ENCODE measurements around the gene CFAP54.

The CFAP54 gene

DNA sequence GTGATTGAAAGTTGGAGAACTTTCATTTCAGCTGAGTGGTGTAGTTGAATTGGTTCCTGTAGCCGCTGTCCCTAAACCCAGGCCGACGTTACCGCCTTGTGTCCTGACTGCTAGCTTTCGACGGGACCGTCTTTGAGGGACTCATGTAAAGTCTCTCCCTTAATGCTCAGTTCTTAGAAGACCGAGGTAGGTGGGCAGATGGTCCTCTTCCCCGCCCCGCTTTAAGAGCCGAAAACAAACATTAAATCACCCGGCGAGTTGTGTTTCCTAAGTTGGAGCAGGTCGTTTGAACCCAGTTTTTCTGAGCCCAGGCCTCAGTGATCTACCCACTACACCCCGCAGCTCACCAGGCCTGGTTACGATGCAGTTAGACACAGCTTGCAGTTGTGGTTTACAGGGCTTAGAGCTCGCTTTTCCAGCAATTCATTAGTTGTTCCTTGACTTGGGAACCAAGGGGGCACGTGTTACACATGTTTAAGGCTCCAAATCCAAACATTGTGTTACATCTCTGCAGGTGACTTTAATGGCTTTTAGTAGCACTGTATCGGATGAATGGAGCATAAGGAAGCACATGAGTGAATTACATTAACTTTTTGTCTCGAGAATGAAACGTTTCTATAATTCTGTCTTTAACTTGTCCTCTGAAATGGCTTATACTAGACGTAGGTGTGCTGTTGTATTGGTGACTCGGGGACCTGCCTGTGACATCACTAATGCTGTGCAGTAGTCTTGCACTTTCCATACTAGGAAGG is 418.5 kb downstream of the CFAP54 start:
- H3K4me3 Mint-ChIP-seq = peak overlapping the region; percentile 91
- H3K27ac Mint-ChIP-seq = peak overlapping the region; percentile 91
- intact Hi-C loops (cut with micrococcal nuclease) = loop anchor here (10.0 kb wide), 1 partner anchor 1703 kb away; no protein-coding TSS in a partner anchor
- peaks cover 36% of the 10 kb centered on the region for H3K4me1 Mint-ChIP-seq (ENCODE audit: low read depth)
- peaks cover 8% of the 10 kb centered on the region for H3K27me3 Mint-ChIP-seq
- peaks cover 12% of the 10 kb centered on the region for H3K36me3 Mint-ChIP-seq (ENCODE audit: low read depth)
- H3K9me3 Mint-ChIP-seq = no peaks in the 10 kb centered on the region

DNA sequence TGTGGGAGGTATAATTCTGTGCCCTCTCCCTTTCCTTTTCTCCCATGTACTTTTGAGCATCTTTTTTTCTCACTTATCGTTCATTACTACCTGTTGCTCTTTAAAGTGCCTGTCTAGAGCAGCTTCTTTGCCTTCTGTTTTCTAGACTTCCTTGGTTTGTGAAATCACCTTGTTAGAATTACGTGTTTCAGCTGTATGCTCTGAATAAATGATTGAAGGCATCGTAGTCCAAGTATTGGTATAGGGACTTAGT is 419.0 kb downstream of the CFAP54 start:
- no peaks in the 10 kb centered on the region for H3K9me3 Mint-ChIP-seq
- H3K27me3 Mint-ChIP-seq = peaks cover 8% of the 10 kb centered on the region
- H3K27ac Mint-ChIP-seq = peak overlapping the region; percentile 91
- peaks cover 17% of the 10 kb centered on the region for H3K36me3 Mint-ChIP-seq (ENCODE audit: low read depth)
- H3K4me3 Mint-ChIP-seq = peak overlapping the region; percentile 43
- intact Hi-C loops (cut with micrococcal nuclease) = loop anchor here (10.0 kb wide), 1 partner anchor 1704 kb away; no protein-coding TSS in a partner anchor
- H3K4me1 Mint-ChIP-seq (ENCODE audit: low read depth) = peaks cover 36% of the 10 kb centered on the region

DNA sequence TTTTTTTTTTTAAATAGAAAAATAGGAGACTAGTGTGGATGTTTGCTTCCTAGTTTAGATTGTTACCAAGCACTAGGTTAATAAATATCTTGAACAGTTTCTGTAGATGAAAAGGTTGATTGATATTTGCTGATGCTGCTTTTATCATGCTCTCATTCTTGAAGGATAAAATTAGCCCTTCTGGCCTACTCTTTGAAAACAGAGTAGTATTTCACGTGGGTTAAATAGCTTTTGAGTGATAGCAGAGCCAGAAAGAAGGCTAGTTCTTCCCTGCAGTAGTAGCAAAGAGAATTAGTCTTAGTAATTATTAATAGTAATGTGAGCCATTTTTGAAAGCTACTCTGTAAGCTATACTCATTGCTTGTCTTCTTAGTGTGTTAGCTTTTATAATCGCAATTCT is 422.9 kb downstream of the CFAP54 start:
- intact Hi-C loops (cut with micrococcal nuclease) = no loop called here
- no peak overlapping the region for H3K4me3 Mint-ChIP-seq
- H3K9me3 Mint-ChIP-seq = no peaks in the 10 kb centered on the region
- H3K36me3 Mint-ChIP-seq (ENCODE audit: low read depth) = peaks cover 12% of the 10 kb centered on the region
- H3K4me1 Mint-ChIP-seq (ENCODE audit: low read depth) = peaks cover 26% of the 10 kb centered on the region
- H3K27me3 Mint-ChIP-seq = no peaks in the 10 kb centered on the region
- no peak overlapping the region for H3K27ac Mint-ChIP-seq

DNA sequence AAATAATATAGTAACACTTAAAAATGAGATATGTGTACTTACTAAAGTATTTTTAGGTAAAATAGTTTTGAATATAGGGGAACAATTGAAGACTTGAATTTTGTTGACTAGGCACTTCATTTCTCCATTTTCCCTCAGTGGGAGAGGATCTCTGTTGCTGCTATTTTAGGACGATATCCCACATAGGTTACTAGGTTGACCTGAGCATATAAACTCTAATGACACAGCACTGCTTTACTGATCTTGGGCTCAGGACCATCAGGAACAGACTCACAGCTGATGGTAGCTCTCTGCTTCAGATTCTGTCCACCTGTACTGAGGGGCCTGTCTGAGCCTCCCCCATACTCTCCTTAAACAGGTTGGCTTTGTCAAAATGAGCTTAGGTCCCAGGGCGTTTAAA is 423.6 kb downstream of the CFAP54 start:
- Mint-ChIP-seq H3K27me3 (no peaks in the 10 kb centered on the region), H3K4me1 (ENCODE audit: low read depth) (peaks cover 22% of the 10 kb centered on the region), H3K27ac (no peak overlapping the region), H3K9me3 (no peaks in the 10 kb centered on the region), H3K4me3 (no peak overlapping the region), H3K36me3 (ENCODE audit: low read depth) (peaks cover 7% of the 10 kb centered on the region)
- intact Hi-C loops (cut with micrococcal nuclease) = no loop called here

DNA sequence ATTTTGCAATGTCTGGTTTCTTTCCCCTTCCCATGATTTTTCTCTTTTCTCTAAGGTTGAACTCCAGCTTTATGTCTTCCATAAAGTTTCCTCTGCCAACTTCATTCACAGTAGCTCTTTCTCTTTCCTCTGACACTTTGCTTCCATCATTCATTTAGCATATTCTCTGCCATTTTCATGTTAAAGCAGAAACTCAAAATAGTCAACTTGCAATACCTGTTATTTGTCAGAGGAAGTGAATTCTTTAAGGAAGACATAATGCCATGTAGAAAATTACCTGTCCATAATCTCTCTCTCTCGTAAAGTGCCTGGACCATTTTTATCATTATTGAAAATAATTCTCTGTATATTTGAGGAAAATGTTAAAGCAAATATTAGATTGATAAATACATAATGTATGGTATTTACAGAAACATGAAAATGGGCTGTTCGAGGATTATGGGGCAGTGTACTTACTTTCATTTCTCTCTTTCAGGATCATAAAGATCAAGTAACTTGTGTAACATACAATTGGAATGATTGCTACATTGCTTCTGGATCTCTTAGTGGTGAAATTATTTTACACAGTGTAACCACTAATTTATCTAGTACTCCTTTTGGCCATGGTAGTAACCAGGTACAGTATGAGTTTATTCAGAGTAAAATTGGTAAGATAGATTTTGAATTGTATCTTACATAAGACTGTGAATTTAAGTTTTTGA is 430.3 kb downstream of the CFAP54 start:
- Mint-ChIP-seq H3K9me3 (no peaks in the 10 kb centered on the region), H3K27ac (no peak overlapping the region), H3K27me3 (no peaks in the 10 kb centered on the region), H3K36me3 (ENCODE audit: low read depth) (peaks cover 3% of the 10 kb centered on the region), H3K4me3 (no peak overlapping the region), H3K4me1 (ENCODE audit: low read depth) (peaks cover 7% of the 10 kb centered on the region)
- intact Hi-C loops (cut with micrococcal nuclease) = no loop called here

Data from dendritic cell treated with granulocyte-macrophage colony-stimulating factor and Interleukin-4, amounts not matched to agents 40 ng/mL and 50 ng/mL, for 4 days (primary cell).